HEK293 (cell line): Measurements from ENCODE around the gene PAPLN.

Experiments
- CTCF ChIA-PET: fragments of 350-600 bp; formaldehyde crosslinking; extraction: SDS; loops from one replicate; lab custom pipeline; 2021; ENCODE audit warnings: antibody characterized with exemption; lab: Yijun Ruan, JAX
- POLR2A ChIA-PET: fragments of 300-600 bp; formaldehyde crosslinking; extraction: SDS; loops from one replicate; lab custom pipeline; 2020; ENCODE audit warnings: antibody characterized with exemption, inconsistent platforms; lab: Yijun Ruan, JAX
- H3K27ac ChIP-seq: fragments of 200-500 bp; sonication (Bioruptor generic); 2 replicates; pipeline ENCODE4 v1.5.1; 2014; ENCODE audit warnings: low read depth, low read length, control low read depth, inconsistent platforms; ENCODE audit errors: extremely low read depth
- H3K36me3 ChIP-seq, 2 experiments: fragments of 200-500 bp in 1 of 2; sonication (Bioruptor generic) in 1 of 2; 1 replicate in 1 of 2; 2 replicates in 1 of 2; pipeline ENCODE4 v1.5.1; 2014 to 2017; ENCODE audit warnings: inconsistent platforms in 2 of 2, low read length in 2 of 2; ENCODE audit not compliant: control insufficient read depth in 2 of 2, insufficient read depth in 1 of 2
- H3K4me1 ChIP-seq: fragments of 200-500 bp; sonication (Bioruptor generic); 2 replicates; pipeline ENCODE4 v1.5.1; 2014; ENCODE audit warnings: mild to moderate bottlenecking, low read length, inconsistent platforms; ENCODE audit not compliant: control insufficient read depth, insufficient read depth
- H3K4me3 ChIP-seq: 2 replicates; pipeline ENCODE4 v1.5.1; 2011; ENCODE audit warnings: low read depth, mild to moderate bottlenecking, control low read depth, low read length, moderate library complexity
- H3K9me3 ChIP-seq: fragments of 200-500 bp; sonication (Bioruptor generic); 2 replicates; pipeline ENCODE4 v1.5.1; 2014; ENCODE audit warnings: low read depth, low read length, inconsistent platforms; ENCODE audit not compliant: control insufficient read depth, insufficient read depth
- BCL11A ChIP-seq: fragments of 450-650 bp; formaldehyde crosslinking; IDR thresholded peaks from 2 replicates; pipeline ENCODE4 v1.5.1; 2016; ENCODE audit warnings: low read depth, missing biosample characterization, missing genetic modification characterization
- EGR2 ChIP-seq: fragments of 450-650 bp; formaldehyde crosslinking; IDR thresholded peaks from 2 replicates; pipeline ENCODE4 v1.5.1; 2016; ENCODE audit warnings: low read depth, missing biosample characterization, missing genetic modification characterization
- GLIS1 ChIP-seq: fragments of 450-650 bp; formaldehyde crosslinking; IDR thresholded peaks from 2 replicates; pipeline ENCODE4 v1.5.1; 2016; ENCODE audit warnings: missing biosample characterization, missing genetic modification characterization
- MYNN ChIP-seq: fragments of 450-650 bp; formaldehyde crosslinking; IDR thresholded peaks from 2 replicates; pipeline ENCODE4 v1.5.1; 2016; ENCODE audit warnings: missing biosample characterization, missing genetic modification characterization, borderline replicate concordance
- OVOL3 ChIP-seq: fragments of 450-650 bp; formaldehyde crosslinking; IDR thresholded peaks from 2 replicates; pipeline ENCODE4 v1.5.1; 2016; ENCODE audit warnings: missing biosample characterization, missing genetic modification characterization
- YY1 ChIP-seq: fragments of 450-650 bp; formaldehyde crosslinking; IDR thresholded peaks from 2 replicates; pipeline ENCODE4 v1.5.1; 2018; ENCODE audit warnings: missing biosample characterization, missing genetic modification characterization
- ZBTB7A ChIP-seq: fragments of 450-650 bp; formaldehyde crosslinking; IDR thresholded peaks from 2 replicates; pipeline ENCODE4 v1.5.1; 2016; ENCODE audit warnings: low read depth, missing biosample characterization, missing genetic modification characterization
- ZFHX2 ChIP-seq: fragments of 450-650 bp; formaldehyde crosslinking; conservative IDR thresholded peaks from 2 replicates; pipeline ENCODE4 v1.5.1; 2016; ENCODE audit warnings: missing biosample characterization, missing genetic modification characterization
- ZIC2 ChIP-seq: fragments of 450-650 bp; formaldehyde crosslinking; IDR thresholded peaks from 2 replicates; pipeline ENCODE4 v1.5.1; 2016; ENCODE audit warnings: missing biosample characterization, missing genetic modification characterization
- ZNF335 ChIP-seq: fragments of 450-650 bp; formaldehyde crosslinking; conservative IDR thresholded peaks from 2 replicates; pipeline ENCODE4 v1.5.1; 2016; ENCODE audit warnings: missing biosample characterization, missing genetic modification characterization
- ZNF366 ChIP-seq: fragments of 450-650 bp; formaldehyde crosslinking; conservative IDR thresholded peaks from 2 replicates; pipeline ENCODE4 v1.5.1; 2016; ENCODE audit warnings: missing biosample characterization, missing genetic modification characterization
- ZNF48 ChIP-seq: fragments of 450-650 bp; formaldehyde crosslinking; IDR thresholded peaks from 2 replicates; pipeline ENCODE4 v1.5.1; 2016; ENCODE audit warnings: missing biosample characterization, missing genetic modification characterization
- ZNF585B ChIP-seq: fragments of 450-650 bp; formaldehyde crosslinking; IDR thresholded peaks from 2 replicates; pipeline ENCODE4 v1.5.1; 2016; ENCODE audit warnings: missing biosample characterization, missing genetic modification characterization
- ZNF623 ChIP-seq: fragments of 450-650 bp; formaldehyde crosslinking; IDR thresholded peaks from 2 replicates; pipeline ENCODE4 v1.5.1; 2016; ENCODE audit warnings: missing biosample characterization, missing genetic modification characterization
- ZNF626 ChIP-seq: fragments of 450-650 bp; sonication (Bioruptor Pico); formaldehyde crosslinking; IDR thresholded peaks from 2 replicates; pipeline ENCODE4 v1.5.1; 2018; ENCODE audit warnings: missing biosample characterization, missing genetic modification characterization, inconsistent platforms
- ZNF658 ChIP-seq: fragments of 450-650 bp; formaldehyde crosslinking; IDR thresholded peaks from 2 replicates; pipeline ENCODE4; 2016; ENCODE audit warnings: missing biosample characterization, missing genetic modification characterization
- ZNF664 ChIP-seq: fragments of 450-650 bp; formaldehyde crosslinking; IDR thresholded peaks from 2 replicates; pipeline ENCODE4 v1.5.1; 2016; ENCODE audit warnings: missing biosample characterization, missing genetic modification characterization
- ZNF701 ChIP-seq: fragments of 450-650 bp; formaldehyde crosslinking; IDR thresholded peaks from 2 replicates; pipeline ENCODE4 v1.5.1; 2016; ENCODE audit warnings: missing biosample characterization, missing genetic modification characterization
- ZNF76 ChIP-seq: fragments of 450-650 bp; formaldehyde crosslinking; IDR thresholded peaks from 2 replicates; pipeline ENCODE4; 2016; ENCODE audit warnings: low read depth, missing biosample characterization, missing genetic modification characterization, borderline replicate concordance
- ZNF837 ChIP-seq: fragments of 450-650 bp; formaldehyde crosslinking; IDR thresholded peaks from 2 replicates; pipeline ENCODE4 v1.5.1; 2016; ENCODE audit warnings: missing biosample characterization, missing genetic modification characterization
- TF ChIP-seq, protein P1 (sequence below): fragments of 450-650 bp; formaldehyde crosslinking; IDR thresholded peaks from 2 replicates; pipeline ENCODE4 v1.5.1; 2016; ENCODE audit warnings: missing biosample characterization, missing genetic modification characterization
- TF ChIP-seq, protein P2 (sequence below): fragments of 450-650 bp; formaldehyde crosslinking; IDR thresholded peaks from 2 replicates; pipeline ENCODE4 v1.5.1; 2016; ENCODE audit warnings: missing biosample characterization, missing genetic modification characterization

The PAPLN gene

GRCh38 chr14:73249564-73250316, 12.4 kb downstream of the PAPLN start:
- Histone ChIP-seq H3K9me3 (no peaks in the 10 kb centered on the region), H3K4me1 (no peaks in the 10 kb centered on the region), H3K27ac (no peak overlapping the region), H3K4me3 (no peak overlapping the region), H3K36me3 (no peaks in the 10 kb centered on the region)
- CTCF ChIA-PET, result no interaction called here
- TF ChIP-seq OVOL3 (tag by site-specific recombination) (no peak), ZNF623 (tag by site-specific recombination) (no peak), ZNF658 (no peak), BCL11A (no peak), ZNF585B (tag by site-specific recombination) (no peak), ZNF626 (tag by site-specific recombination) (no peak)
- POLR2A ChIA-PET, result no interaction called here

DNA sequence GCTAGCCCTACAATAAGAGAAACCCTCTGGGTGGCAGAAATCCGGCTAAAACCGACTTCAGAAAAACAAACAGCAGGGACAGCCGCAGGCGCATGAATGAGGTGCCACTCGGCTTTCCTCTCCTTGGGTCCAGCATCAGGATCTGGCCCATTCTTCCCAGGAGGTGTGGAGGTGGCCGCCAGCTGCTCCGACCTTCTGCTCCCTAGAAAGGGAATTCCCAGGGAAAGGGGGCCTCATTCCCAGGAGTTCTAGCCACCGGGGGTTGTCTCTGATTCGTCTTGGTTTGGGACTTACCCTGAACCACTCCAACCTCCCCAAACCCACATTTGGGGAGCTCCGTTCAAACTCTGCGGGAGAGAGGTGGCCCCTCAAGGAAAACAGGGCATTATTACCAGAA, 13.0 kb downstream of the PAPLN start:
- POLR2A ChIA-PET, result no interaction called here
- Histone ChIP-seq H3K9me3 (no peaks in the 10 kb centered on the region), H3K27ac (no peak overlapping the region), H3K36me3 (no peaks in the 10 kb centered on the region), H3K4me1 (no peaks in the 10 kb centered on the region), H3K4me3 (no peak overlapping the region)
- TF ChIP-seq GLIS1 (tag by site-specific recombination), result no peak
- no peak for TF ChIP-seq ZNF701
- no peak for TF ChIP-seq ZNF664
- no peak for TF ChIP-seq ZNF48 (tag by site-specific recombination)
- no peak for TF ChIP-seq ZIC2 (tag by site-specific recombination)
- no peak for TF ChIP-seq ZNF76 (tag by site-specific recombination)
- no peak for TF ChIP-seq YY1
- no peak for TF ChIP-seq ZNF837
- no peak for TF ChIP-seq ZBTB7A
- TF ChIP-seq, protein P1, sequence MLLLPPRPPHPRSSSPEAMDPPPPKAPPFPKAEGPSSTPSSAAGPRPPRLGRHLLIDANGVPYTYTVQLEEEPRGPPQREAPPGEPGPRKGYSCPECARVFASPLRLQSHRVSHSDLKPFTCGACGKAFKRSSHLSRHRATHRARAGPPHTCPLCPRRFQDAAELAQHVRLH (tag by site-specific recombination), result no peak
- no peak for TF ChIP-seq MYNN (tag by site-specific recombination)
- no peak for TF ChIP-seq ZNF335 (tag by site-specific recombination)
- no peak for TF ChIP-seq ZNF366 (tag by site-specific recombination)
- CTCF ChIA-PET, result no interaction called here

- no peak overlapping the region for H3K27ac ChIP-seq
- CTCF ChIA-PET, result no interaction called here
- H3K4me1 ChIP-seq, result no peaks in the 10 kb centered on the region
- H3K9me3 ChIP-seq, result no peaks in the 10 kb centered on the region
- no peak overlapping the region for H3K4me3 ChIP-seq
- H3K36me3 ChIP-seq, result no peaks in the 10 kb centered on the region; a peak in 1 of 3 replicates
- 0 out of 2 replicates have a peak, but pooled peaks have one; percentile 13 for TF ChIP-seq EGR2 (tag by site-specific recombination)
- 0 out of 2 replicates have a peak, but pooled peaks have one; percentile 22 for TF ChIP-seq ZFHX2 (tag by site-specific recombination)
- TF ChIP-seq, protein P2, sequence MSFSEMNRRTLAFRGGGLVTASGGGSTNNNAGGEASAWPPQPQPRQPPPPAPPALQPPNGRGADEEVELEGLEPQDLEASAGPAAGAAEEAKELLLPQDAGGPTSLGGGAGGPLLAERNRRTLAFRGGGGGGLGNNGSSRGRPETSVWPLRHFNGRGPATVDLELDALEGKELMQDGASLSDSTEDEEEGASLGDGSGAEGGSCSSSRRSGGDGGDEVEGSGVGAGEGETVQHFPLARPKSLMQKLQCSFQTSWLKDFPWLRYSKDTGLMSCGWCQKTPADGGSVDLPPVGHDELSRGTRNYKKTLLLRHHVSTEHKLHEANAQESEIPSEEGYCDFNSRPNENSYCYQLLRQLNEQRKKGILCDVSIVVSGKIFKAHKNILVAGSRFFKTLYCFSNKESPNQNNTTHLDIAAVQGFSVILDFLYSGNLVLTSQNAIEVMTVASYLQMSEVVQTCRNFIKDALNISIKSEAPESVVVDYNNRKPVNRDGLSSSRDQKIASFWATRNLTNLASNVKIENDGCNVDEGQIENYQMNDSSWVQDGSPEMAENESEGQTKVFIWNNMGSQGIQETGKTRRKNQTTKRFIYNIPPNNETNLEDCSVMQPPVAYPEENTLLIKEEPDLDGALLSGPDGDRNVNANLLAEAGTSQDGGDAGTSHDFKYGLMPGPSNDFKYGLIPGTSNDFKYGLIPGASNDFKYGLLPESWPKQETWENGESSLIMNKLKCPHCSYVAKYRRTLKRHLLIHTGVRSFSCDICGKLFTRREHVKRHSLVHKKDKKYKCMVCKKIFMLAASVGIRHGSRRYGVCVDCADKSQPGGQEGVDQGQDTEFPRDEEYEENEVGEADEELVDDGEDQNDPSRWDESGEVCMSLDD (tag by site-specific recombination), result no peak
- POLR2A ChIA-PET, result no interaction called here
Measured at GRCh38 chr14:73250781-73251500, 13.6 kb downstream of the PAPLN start.
